Prostate gland (tissue), 2 donors: ENCODE results near the gene ZNF101.

Experiments
- CTCF ChIP-seq, 4 experiments: fragments of 200-600 bp in 2 of 4; fragments of 450-650 bp in 2 of 4; sonication (generic) in 2 of 4; IDR thresholded peaks; 1 replicate in 3 of 4; 2 replicates in 1 of 4; pipeline ENCODE4 v1.5.1; 2016 to 2019; ENCODE audit warnings: antibody characterized with exemption in 4 of 4, mild to moderate bottlenecking in 2 of 4, moderate library complexity in 2 of 4
- POLR2A ChIP-seq: fragments of 450-650 bp; IDR thresholded peaks from one replicate; pipeline ENCODE4 v1.6.1; 2016; ENCODE audit warnings: antibody characterized with exemption, mild to moderate bottlenecking
- POLR2AphosphoS5 ChIP-seq: sonication (generic); formaldehyde crosslinking; IDR thresholded peaks from one replicate; pipeline ENCODE4 v1.6.1; 2017; ENCODE audit warnings: antibody characterized with exemption

- TF ChIP-seq POLR2A (no peak), CTCF (IDR thresholded peaks at IDR 0.05) (no peak), POLR2AphosphoS5 (no peak)
Measured at GRCh38 chr19:19711934-19712828, 43.5 kb downstream of the ZNF101 start.
